Brain pericyte (primary cell): ENCODE measurements around the gene TMEM175.

Experiments
- DNase-seq: peaks from one replicate; pipeline ENCODE4 v3.0.0-alpha.2; 2012; ENCODE audit warnings: low read depth, low spot score

The TMEM175 gene

GRCh38 chr4:1002131-1002630 lies 69.9 kb downstream of the TMEM175 start:
- DNase-seq: no peak

GRCh38 chr4:1002631-1003251 lies 70.5 kb downstream of the TMEM175 start:
- no peak for DNase-seq

GRCh38 chr4:1003271-1004070 lies 71.2 kb downstream of the TMEM175 start:
- no peak for DNase-seq

- DNase-seq: no peak
Measured at GRCh38 chr4:1004071-1004418, 71.8 kb downstream of the TMEM175 start.

GRCh38 chr4:1004557-1005485 lies 72.6 kb downstream of the TMEM175 start:
- DNase-seq: no peak

- no peak for DNase-seq
Measured at GRCh38 chr4:1006856-1007255, 74.6 kb downstream of the TMEM175 start.
